HG03575 (cell line): ENCODE results near the gene STK11.

Experiments
- ATAC-seq: cut with Tn5 transposase; IDR thresholded peaks from one replicate; pipeline ENCODE4 v1.9.1; 2021; ENCODE audit not compliant: unreplicated experiment, insufficient number of reproducible peaks, low FRiP score; ENCODE audit errors: extremely low read depth

The STK11 gene, protein sequence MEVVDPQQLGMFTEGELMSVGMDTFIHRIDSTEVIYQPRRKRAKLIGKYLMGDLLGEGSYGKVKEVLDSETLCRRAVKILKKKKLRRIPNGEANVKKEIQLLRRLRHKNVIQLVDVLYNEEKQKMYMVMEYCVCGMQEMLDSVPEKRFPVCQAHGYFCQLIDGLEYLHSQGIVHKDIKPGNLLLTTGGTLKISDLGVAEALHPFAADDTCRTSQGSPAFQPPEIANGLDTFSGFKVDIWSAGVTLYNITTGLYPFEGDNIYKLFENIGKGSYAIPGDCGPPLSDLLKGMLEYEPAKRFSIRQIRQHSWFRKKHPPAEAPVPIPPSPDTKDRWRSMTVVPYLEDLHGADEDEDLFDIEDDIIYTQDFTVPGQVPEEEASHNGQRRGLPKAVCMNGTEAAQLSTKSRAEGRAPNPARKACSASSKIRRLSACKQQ

DNA sequence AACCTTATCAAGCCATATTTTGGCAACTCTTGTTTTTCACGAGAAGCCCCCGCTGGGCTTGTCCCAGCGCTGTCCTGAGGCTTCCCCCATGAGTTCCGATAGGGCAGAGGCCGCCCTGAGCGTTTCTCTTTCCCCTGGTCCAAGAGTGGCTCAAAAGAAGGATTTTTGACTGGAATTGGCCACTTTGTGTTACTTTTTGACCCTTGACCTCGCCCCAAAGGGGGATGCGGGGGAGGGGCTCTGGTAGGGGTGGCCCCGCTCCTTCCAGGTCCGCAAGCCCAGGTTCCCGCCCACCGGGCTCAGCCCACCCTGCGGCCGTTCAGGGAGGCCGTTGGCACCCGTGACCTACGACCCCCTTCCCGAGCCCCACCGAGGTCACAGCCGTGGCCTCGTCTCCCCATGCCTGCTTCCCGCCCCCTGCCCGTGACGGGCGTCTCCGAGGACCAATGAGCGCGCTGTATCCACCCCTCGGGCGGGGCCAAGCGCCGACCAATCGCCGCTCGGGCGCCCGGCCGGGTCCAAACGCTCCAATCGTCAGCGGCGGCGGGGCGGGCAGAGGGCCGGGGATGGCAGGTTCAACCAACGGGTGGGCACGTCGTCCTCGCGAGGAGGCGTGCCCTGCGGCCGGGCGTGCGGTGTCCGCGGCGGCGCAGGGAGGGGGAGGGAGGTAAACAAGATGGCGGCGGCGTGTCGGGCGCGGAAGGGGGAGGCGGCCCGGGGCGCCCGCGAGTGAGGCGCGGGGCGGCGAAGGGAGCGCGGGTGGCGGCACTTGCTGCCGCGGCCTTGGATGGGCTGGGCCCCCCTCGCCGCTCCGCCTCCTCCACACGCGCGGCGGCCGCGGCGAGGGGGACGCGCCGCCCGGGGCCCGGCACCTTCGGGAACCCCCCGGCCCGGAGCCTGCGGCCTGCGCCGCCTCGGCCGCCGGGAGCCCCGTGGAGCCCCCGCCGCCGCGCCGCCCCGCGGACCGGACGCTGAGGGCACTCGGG is at the start of gene STK11:
Gene STK11, plus strand, starts transcription at position 665 of the 986 bp plus-strand sequence. CDS start 1,136 bp downstream, outside the sequence.
- no peak for ATAC-seq

DNA sequence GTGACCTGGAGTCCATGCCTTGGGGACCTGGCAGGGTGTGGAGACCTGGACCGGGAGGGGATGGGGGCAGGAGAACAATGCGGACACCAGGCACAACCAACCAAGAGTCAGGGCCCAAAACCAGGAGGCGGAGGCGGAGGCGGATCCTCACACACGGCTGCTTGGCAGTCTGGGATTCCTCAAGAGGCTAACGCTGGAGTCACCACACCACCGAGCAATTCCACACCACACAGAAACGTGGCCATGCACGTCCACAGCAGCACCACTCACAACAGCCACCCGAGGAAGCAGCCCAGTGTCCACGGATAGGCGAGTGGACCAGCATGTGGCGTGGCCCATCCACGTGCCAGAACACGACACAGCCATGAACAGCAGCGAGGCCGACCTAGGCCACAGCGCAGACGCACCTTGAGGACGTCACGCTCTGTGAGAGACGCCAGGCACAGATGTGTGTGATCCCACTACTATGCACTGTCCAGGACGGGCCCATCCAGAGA is 49.2 kb upstream of the STK11 start:
- no peak for ATAC-seq

DNA sequence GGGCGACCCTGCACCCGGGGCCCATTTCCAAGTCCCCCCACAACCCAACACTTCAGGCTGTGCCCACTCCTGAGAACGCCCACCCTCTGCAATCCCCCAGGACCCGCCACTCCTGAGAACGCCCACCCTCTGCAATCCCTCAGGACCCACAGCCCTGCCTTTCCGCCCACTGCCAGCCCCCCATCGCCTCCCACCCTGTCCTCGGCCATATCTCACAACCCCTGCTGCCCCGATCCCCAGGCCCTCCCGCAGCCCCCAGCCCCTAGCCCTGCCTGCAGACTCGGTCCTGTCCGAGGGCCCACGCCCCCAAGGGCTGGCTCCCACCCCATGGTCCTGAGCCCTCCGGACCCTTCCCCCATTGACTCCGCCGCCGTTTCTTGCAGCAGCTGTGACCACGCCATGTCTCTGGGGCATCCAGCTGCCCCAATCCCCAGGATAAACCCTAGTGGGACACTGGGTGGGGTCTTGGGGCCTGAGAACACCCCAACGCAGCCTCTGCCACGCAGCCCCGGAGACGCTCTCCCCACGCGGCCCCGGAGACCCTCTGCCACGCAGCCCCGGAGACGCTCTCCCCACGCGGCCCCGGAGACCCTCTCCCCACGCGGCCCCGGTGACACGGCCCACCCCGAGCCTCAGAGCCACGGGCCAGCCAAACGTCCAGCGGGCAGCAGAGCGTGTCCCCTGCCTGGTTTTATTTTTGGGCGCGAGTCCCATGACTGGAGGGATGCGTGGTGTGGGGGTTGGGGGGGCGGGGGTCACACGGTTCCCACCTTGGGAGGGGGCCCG is 48.6 kb upstream of the STK11 start:
- ATAC-seq: no peak

DNA sequence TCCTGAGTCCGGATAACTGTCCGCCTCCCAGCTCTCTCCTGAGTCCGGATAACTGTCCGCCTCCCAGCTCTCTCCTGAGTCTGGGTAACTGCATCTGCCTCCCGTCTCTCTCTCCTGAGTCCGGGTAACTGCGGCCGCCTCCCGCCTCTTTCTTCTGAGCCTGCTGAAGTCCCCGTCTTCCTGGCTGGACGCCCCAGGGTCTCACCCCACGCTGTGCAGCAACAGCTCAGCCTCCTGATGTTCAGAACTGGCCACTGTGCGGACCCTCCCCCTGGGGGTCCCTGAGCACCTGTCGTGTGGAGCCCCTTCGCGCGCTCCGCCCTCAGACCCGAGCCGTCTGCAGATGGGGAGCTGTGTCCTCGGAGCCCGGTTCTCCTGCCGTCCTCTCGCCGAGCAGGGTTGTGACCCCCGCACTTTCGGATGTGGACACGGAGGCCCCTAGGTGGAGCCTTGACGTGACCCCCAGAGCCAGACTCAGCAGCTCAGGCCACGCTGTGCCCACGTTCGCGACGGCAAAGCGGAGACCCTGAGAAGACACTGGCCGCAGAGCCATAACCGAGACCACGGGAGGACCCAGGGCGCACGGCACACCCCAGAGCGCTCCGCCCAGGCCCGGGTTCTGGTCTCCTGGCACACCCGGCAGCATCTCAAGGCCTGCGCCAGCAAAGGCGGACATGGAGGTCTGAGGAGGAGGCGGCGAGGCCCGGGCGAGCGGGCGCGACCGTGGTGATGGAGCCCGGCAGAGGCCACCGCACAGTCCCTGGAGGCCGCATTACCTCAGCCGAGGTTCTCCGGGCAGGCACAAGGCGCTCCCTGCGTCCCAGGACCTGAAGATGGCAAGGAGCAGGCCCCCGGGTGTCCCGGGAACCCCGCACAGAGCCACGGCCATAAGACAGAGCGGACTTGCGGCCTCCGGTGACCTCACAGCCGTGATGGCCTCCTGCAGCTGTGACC is 47.4 kb upstream of the STK11 start:
- ATAC-seq: no peak

DNA sequence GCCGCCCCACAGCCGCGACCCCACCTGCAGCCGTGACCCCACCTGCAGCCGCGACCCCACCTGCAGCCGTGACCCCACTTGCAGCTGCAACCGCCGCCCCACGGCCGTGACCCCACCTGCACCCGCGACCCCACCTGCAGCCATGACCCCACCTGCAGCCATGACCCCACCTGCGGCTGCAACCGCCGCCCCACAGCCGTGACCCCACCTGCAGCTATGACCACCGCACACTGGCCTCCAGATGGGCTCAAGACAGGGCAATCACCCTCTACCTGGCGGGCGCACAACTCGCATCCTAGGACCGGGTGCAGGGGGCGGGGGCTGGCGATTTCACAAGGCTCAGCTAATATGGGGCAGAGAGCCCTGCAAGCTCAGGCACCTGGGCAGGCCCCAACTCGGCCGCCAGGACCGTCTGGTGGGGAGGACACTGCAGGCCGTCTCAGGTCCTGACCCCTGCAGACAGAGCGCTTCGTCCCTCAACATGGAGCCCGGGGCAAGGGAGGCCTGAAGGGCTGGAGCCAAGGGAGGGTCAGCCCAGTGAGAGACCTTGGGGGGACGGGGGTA is 46.6 kb upstream of the STK11 start:
- ATAC-seq: no peak

DNA sequence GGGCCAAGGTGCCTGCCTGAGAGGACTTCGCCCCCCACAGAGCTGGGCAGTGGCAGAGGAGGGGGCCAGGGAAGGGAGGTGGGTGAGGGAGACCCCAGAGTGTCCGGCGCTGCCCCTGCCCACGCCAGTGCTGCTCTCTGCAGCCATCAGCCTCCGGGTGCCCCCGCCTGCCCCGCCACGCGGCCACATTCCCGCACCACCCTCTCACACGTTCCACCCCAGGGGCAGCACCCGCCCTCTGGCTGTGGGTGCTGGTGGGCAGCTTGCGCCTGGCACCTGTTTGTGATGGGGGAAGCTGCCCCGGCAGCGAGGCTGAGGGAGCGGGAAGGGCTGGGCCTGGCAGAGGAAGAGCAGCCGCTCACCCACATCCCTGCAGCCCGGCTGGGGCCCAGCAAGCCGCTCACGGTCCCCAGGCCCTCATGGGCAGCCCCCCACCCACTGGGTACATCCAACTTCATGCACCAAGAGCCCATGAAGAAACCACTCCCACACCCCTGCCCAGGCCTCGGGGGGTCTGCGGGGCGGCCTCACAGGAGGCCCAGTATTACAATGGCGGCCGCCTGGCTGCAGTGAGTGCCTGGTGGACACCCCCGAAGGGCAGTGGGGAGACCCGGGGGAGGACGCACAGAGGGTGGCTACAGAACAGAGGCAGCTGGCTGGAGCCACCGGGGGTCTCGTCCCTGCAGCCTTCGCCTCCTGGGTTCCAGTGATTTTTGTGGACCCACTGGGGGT is 45.5 kb upstream of the STK11 start:
- no peak for ATAC-seq

DNA sequence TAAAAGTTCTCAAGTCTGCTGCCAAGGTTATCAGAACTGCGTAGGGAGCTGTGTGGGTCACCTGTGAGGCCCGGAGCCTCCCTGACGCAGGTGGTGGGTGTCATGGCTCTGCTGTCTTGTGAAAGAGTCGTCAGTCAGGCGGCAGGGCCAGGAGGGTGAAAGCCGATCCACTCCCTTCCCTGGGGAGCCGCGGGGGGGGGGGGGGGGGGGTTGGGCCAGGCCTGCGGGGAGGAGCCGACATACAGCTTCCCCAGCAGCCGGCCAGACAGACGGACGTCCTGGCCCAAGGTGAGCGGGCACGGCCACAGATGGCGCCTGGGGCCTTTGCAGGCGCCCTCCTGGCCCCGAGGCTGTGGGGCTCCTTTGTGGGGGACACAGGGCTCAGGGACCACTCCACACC is 43.9 kb upstream of the STK11 start:
- ATAC-seq: no peak

DNA sequence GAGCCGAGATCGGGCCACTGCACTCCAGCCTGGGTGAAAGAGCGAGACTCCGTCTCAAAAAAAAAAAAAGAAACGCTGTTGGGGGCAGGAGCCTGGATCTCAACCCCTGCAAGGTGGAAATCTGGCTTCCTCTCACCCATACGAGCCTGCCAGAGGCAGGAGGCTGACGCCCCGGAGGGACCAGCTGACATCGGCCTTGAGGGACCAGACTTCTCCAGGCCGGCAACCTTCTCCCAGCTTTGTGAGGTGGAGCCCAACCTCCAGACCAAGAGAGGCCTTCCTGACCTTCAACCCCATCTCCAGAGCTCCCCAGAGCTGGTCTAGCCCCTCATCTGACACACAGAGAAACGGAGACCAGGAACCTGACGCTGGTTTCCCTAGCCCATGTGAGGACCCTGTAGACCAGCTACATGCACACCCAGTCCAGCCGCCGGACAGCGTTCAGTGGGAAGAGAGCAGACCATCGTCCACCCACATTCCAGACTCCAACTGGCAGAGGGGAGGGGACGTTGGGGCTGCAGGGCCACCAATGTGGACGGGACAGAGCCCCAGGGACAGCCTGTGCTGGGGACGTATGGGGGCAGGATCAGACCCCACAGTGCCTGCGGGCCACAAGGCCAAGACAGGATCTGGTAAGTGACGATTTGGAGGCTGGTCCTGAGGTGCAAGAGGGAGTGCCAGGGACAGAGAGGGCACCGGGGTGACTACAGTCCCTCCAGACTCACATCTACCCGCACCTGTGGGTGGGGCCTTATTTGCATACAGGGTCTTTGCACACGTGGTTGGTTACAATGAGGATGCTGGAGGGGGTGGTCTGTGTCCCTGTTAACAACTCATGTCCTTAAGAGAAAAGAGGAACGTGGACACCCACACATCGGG is 42.9 kb upstream of the STK11 start:
- ATAC-seq: no peak

DNA sequence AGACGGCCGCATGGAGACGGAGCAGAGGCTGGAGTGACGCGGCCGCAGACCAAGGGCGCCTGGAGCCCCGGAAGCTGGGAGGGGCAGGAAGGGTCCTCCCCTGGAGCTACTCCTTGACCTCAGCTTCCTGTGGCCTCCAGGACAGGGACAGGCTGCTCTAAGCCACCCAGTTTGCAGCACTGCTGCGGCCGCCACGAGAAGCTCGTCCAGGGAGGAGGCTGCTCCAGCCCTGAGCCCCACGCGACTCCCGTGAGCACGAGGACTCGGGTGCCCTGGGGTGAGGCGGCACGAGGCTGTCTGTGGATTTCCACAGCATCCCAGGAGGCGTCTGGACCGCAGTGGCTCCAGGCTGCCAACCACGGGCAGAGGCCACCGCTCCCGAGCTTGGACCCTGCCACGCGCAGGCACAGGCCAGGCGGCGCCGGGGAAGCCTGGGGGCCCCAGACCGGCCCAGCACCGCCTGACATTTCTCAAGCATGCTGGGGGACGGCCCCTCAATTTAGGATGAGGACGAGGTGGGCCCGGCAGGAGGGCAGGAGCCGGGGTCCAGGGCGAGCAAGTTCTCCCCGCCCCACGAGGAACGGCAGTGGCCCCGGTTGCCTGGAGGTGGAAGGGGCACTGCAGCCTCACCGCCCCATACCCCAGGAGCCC is 42.2 kb upstream of the STK11 start:
- ATAC-seq: no peak

DNA sequence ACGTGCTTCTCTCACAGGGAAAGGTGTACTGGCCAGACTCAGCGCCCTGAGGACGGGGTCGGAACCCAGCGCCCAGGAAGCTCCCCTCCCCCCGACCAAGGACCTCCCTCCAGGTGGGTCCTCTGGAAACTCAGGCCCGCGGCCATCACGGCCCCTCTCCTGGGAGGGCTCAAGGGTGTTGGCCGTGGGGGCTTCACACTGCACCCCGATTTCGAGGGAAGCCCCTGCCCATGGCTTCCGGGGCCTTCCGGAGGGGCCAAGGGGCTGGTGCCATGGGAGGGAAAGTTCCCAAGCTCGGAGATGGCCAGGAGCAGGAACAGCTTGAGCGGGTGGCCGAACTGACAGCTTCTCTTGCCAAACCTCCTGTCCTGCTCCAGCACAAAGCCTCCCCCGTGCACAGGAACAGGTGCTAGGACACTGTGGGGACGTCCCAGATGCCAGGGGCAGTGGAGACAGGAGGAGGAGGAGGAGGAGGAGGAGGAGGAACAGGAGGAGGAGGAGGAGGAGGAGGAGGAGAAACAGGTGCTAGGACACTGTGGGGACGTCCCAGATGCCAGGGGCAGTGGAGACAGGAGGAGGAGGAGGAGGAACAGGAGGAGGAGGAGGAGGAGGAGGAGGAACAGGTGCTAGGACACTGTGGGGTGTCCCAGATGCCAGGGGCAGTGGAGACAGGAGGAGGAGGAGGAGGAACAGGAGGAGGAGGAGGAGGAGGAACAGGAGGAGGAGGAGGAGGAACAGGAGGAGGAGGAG is 41.5 kb upstream of the STK11 start:
- no peak for ATAC-seq

DNA sequence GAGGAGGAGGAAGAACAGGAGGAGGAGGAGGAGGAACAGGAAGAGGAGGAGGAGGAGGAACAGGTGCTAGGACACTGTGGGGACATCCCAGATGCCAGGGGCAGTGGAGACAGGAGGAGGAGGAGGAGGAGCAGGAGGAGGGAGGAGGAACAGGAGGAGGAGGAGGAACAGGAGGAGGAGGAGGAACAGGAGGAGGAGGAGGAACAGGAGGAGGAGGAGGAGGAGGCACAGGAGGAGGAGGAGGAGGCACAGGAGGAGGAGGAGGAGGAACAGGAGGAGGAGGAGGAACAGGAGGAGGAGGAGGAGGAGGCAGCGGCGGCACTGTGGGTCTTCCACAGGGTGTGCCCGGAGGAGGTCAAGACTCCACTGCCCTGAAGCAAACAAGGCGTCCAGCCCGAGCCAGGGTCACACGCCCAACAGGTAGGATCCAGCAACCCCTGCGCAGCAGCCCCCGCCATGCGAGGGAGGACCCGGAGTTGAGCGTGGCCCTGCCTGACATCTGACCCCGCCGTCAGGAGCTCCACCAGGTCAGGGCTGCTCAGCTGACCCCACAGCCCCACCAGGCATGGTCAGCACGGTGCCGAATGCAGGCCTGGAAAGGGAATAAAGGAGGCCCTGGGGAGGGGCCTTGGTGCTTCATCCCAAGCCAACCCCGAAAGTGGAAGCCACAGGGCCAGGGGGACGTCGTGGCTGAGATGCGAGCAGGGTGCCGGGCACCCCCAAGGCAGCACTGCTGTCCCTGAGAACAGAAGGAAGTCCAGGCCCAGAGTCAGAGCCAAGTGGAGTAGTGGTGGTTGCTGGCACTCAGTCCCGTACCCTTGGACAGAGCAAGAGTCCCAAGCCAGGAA is 40.7 kb upstream of the STK11 start:
- ATAC-seq: no peak

DNA sequence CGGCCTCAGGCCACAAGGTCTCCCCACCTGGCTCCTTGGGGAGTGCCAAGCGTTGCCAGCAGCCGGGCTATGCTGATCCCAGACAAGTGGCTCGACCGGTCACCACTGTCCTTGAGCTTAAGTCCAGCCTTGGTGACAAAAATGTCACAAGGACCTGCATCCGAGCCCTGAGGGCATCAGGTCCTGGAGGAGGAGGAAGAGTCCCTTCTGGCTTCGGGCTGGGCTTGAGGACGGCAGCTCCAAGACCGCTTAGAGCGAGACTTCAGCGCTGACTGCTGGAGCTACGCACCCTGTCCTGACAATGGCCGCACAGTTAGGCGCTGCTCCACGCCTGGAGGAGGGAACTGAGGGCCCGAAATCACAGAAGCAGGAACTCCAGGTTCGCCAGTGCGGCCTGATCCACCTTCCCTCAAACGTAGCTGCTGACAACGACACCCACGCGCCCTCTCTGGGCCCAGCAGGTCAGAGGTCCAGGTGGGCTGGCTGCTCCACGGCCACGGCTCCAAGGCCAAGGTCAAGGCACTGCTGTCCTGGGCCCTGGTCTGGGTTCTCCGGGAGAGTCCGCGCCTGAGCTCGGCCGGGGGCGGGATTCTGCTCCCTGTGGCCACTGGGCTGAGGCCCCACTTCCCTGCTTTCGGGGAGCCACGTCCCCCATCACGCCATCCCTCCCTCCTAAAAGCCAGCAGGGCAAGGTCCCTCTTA is 38.6 kb upstream of the STK11 start:
- ATAC-seq: no peak

DNA sequence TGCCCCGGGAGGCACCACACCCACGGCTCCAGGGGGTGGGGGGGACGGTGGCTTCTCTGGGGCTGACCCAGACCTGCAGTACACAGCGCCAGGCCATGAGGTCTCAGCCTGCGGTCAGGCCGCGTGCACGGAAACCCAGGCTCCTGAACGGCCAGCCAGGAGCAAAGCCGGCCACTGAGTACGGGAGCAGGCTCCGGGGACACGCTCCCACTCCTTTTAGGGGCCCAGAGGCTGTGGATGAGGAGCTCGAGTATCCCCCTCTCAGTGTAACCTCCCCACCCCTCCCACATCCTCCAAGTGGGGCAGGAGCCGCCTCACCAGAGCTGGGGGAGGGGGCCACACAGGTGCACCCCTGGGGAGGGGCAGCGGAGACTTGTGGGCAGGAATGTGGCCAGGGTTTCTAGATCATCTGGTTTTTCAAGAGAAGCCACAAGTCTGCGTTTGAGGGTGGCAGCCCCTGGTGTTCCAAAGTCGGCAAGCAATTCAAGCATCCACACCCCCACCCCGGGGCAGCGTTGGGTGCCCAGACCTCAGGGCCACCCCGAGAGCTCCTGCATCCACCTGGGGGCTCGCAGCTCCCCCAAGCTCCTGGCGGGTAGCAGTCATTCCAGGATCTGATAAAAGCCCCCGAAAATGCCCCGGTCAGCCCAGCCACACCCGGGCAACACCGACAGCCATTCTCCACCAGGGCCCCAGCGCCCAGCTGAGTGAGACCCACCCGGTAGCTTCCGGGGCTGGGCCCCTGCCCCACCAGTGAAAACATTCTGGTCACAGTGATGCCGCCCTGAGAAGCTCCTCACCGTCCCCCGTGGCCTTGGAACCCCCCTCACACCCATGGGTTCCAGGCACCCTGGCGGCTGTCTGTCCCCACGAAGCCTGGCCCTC is 37.6 kb upstream of the STK11 start:
- no peak for ATAC-seq
